ENCODE results near the gene IGF1.

The IGF1 gene

DNA sequence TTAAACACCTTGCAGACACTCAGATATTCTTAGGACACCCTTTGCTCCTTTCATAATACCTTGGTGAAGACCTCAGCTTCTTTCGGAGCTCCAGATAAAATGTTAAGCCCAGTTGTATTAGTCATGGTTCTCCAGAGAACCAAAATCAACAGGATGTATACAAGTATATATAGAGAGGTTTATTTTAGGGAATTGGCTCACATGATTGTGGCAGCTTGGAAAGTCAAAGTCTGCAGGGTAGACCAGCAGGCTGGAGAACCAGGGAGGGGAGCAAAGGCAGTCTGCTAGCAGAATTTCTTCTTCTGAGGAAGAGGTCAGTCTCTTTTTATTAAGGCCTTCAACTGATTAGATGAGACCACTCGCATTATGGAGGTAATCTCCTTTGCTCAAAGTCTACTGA is 6.9 kb upstream of the IGF1 start:
- DNase-seq = no peak

DNA sequence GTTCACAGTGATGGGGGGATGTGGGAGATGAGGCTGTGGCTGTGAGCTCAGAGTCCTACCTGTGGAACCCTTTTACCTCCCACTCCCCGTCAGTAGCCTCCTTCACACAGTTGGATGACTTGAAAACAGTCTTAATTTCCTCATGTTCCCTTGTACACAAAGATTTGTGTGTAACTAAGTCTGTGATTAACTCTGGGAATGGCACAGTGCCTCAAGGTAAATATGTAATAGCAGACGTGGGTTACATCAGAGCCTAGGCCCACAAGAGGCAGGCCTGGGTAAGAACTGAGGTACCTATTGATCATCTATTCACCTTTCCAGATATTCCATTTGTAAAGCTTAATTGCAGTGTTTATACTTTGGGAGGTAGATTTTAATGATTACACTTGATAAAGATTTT is 5.8 kb upstream of the IGF1 start:
- no peak for DNase-seq

DNA sequence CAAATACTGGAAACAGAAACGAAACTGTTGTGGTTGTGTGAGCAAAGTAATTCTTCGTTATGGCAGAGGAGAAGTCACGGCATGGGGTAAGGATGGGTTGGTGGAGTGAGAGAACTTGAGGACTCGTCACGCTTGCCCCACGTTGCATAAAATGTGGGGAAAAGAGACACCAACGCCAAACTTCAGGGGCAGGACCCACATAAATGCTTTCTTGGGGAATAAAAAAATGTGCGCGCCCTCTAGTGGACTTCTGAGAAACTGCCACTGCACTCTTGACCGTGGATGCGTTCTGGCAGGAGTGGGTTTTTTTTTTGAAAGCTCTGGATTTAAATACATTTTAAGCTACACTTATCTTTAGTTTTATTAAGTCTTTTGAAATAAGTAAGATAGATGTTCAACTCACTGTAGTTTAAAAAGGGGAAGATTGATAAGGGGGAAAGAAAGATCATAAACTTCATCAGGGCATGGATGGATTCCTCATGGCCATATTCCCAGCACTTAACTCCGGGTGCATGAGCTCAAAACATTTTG is 4.1 kb upstream of the IGF1 start:
- DNase-seq = peak; percentile 21

DNA sequence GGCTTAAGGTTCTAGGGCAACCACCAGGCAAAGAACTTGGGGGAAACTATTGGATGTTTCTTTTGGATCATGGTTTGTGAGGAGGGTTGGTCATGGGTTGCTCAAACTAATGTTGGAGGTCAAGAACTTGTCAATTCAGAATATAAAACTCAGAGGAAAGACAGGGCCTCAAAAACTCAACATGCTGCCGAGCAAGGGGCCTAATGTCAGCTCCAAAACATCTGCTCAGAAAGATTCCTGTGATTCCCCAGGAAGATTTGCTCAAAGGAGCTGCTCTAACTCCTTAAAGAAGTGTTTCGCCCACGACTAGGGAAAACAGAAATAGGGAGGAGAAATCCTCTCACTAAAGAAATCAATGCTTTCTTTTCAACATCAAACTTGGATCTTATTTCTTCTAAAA is 3.7 kb upstream of the IGF1 start:
- DNase-seq = no peak

DNA sequence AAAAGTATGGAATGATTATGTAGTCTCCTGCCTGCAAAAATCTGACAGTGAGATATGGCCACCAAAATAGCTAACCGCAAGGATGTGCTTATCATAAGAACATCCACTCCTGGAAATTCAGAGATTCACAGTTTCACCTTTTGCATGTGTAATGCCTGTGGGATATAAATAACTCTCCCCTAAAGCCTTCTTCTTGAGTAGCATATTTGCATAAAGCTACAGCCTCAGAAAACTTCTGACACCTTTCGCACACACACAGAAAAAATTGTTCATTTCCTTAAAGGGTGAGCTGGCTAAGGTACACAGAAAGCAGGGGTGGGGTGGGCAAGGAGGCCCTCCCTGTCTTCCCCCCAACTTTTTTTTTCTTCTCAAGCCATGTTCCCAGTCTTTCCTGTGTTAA is 3.1 kb upstream of the IGF1 start:
- DNase-seq = no peak

DNA sequence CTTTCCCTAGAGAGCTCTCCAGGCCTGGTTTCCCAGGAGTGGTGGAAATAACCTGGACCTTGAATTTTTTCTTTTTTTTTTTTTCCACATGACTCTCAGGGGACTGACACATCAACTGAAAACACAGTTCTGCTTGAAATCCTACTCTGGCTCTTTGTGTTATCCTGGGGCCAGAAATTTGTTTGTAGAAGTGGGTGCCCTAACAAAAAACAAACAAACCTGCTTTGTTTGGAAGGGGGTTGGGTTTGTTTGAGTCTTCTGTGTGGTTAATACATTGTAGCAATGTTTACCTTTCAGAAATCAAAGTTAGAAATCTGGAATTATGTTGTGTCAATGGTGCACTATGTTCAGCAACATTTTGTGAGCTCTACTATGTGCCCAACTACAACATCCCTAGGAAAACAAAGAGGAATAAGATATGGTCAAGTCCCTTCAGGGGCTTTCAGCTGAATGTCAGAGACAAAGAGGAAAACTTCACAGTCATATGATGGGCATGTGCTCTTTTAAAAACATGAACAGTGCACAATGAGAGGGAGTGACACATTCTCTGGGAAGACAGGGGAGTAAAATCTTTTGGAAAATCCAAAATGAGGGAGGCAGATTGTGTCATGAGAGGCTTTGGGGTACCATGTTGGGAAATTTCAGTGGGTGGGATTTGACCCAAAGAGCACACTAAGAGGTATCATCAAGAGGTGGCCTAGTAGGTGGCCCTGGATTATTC is 1.5 kb upstream of the IGF1 start:
- DNase-seq = no peak

DNA sequence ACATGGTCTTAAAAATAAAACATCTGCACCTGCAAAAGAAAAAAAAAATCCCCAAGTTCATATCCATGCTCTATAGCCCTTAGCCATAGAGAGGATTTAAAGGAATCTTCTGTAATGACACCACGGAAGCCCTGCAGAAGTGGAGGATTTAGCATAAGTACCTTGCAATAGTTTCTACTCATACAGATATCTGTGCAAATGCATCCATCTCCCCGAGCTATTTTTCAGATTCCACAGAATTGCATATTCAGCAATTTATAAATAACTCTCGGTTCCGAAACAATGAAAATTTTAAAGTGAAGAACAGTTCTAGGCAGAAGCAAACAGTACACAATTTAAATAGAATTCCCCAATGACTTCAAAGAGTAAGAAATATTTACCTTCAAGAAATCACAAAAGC is 424 bp downstream of the IGF1 start:
- DNase-seq = no peak

DNA sequence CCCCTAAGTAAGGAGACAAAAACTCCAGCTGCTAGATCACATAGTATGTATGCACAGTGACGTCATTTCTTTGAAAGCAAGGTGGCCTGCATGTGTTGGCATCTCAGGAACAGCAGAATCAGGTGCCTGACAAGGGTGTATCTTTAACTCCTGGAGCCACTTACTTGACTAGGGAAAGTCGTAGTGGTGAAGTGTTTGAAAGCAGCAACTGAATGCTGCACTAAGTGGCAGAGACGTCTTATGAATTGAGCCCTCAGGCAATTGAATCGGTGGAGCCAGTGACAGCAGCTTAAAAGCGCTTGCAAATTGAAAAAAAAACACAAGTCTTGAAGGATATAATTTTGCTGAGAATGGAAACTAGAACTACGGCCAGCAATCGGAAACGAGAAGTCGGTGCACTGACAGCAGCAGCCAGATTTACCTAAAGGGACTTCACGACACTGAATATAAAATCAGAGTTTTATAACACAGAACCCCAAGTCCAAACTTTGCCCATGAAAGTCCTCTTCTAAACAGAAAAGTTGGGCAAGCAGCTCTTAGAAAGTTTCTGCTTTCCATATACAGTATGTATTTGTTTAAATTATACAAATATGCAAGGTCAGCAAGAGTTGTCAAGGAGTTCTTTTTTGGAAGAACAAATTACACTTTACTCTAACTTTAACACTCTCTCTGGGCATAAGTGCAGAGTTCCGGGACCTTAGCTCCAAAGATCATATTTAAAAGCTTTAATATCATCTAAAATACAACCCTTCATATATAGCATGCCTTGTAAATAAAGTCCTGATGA is 1.1 kb downstream of the IGF1 start:
- DNase-seq = no peak

DNA sequence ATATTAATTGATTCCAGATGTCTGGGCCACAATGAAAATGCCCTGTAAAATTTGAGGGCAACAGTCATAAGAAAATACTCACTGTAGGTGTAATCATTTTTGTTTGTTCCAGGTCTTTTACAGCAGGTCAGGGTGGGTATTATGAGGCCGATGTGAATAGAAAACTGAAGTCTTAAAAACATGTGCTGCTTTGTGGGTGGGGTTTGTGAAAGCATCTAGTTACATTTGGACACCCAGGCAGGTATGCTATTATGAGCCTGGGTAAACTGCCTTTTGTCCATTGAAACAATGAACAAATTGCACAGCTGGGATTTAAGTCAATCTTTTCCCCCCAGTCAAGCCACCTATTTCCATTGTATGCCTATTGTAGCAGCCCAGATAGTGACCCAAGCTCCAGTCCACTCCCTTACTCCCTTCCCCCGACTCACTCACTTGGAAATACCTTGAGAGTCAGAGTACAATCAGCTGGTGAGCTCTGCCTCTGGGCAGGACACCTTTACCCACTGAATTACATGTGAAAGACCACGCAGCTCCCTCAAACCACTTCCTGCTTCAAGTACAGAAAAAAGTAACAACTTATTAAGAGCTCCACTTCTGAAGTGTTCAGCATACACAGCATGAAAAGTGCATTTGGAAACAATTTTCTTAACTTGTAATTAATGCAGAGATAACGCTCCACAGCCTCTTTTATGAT is 1.8 kb downstream of the IGF1 start:
- no peak for DNase-seq

DNA sequence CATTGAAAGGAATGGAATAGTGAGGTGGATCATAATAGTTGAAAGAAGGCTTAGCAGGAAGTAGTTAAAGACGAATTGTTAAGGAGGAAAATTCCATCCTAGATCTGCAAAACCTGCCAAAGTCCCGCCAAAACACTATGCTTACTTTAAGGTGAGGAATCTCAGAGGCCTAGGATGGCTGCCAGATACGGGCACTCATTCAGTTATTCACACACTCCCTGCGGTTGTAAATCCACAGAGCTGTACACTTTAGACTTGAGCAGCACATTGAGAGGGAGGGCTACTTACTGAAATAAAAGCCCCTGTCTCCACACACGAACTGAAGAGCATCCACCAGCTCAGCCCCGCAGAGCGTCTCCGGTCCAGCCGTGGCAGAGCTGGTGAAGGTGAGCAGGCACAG is 5.0 kb downstream of the IGF1 start:
- DNase-seq = no peak

DNA sequence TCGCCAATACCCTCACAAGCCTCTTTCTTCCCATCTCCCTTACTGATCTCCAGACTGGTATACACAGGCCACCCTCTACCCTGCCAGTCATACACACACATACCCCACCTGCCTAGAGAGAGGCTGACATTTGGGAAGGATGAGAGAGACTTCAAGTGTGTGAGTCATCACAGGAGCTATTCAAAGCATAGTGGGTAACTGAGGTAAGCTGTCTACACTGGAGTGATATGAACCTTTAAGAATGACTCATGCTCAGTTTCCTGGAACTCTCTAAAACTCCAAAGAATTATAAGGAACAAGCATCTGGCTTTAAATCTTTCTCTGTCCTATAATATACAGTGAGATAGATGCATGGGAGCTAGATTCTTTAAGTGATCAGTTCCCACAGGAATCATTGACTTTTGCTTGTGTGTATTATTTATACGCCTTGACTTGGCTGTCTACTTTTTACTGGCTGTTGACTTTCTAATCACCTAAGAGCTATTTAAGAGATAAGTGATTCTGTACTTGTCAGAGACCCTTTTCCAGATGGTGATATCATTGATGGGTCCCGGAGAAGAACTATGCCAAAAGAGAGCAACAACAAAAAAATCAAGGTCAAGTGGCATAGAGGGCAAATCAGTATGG is 5.8 kb downstream of the IGF1 start:
- DNase-seq = no peak

DNA sequence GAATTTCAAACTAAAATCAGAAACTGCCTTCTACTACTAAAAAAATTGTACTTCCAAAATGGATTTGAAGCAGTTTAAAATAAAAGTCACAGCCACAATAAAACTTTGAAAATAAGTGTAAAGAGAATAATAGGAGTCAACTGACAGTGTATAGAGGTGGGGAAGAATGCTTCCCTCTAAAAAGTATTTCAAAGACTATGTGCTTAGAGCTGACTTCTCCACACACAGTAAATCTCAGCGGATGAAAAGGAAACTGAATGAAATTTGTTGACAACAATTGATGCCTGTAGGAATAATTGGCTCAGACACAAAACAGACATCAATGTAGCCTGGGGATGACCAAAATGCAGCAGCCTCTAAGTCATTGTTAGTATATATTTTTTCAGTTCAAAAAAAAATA is 7.9 kb downstream of the IGF1 start:
- DNase-seq = no peak

DNA sequence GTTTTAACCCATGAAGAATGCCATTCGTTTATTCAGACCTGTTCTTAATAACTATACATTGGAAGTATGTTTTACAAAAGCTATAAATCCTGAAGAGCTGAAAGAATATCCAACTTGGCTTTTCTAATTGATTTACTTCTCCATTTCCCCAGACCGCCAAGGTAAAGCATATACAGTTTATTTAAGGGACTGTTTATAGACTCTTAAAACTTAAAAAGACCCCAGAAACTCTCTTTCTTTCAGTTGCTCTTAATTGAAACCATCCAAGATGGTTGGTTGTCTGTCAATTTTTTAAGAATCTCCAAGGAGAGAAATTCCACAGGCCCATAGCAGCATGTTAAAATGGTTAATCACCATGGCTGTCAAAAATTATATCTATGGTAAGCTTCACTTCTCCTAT is 8.8 kb downstream of the IGF1 start:
- DNase-seq = no peak

DNA sequence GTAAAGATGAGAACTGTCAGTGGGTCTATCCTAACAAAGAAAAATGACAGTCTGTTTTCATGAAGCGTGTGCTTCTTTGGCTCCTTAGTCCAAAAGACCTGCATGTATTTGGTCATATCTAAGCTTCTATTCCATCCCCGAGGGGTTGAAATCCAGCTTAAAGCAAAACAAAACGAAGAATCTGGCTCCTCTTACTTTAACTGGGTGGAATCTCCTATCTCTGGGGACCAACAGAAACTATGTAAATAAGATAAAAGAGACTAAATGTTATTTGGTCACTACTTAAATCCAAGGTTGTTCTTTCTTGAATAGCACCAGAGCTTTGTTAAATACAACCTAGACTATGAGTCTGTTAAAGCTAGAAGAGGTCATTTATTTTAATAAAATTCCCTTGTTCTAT is 9.4 kb downstream of the IGF1 start:
- no peak for DNase-seq

DNA sequence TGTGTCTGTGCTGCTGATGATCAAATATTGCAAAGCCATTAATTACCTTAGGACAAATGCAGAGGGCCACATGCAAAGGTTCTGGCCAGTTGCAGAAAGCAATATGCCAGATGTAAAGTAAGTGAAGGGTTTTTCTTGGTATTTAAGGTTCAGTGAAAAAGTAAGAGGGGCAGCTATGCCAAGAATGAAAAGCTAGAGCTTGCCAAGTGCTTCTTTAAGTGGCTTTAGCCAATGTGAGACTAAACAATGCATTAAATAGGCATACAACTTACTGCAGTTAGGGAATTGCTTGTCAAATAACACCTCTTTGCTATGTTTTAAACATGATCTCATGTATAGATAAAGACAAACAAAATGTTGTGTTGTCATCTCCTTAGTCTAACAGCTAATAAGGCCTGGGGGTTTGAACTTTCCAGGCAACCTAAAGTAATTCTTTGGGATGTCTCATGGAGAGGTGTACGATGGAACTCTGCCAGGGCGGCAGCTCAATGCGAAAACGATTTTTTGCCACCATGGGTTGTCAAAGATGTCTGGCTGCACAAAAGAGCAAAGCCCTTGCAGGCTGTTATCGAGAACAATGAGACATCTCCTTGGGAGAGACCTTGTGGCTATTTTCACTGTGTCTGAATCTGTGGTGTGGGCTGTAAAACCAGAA is 12.0 kb downstream of the IGF1 start:
- DNase-seq = no peak

DNA sequence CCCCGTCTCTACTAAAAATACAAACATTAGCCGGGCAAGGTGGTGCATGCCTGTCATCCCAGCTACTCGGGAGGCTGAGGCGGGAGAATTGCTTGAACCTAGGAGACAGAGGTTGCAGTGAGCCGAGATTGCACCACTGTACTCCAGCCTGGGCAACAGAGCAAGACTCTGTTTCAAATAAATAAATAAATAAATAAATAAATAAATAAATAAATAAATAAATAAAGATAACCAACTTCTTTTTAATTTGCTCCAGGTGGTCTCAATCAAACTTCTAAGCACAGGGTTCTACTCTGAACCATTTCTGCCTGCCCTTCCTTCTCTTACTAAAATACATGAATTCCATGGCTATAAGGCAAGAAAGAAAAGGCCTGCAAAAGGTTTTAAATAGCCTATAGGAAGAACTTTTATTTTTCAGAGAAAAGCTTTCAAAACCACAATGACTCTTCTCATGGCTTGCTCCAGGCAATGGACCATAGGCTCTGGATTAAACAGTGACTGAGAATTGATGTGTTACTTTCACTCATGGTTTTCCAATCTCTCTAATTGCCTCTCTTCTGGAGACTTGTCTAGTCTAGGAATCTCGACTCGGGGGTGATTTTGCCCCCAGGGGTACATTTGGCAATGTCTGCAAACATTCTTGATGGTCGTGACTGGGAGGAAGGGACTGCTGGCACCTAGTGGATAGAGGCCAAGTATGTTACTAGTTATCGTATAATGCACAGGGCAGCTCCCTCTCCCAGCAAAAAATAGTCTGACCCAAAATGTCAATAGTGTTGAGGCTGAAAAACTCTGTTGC is 14.4 kb downstream of the IGF1 start:
- DNase-seq = no peak

DNA sequence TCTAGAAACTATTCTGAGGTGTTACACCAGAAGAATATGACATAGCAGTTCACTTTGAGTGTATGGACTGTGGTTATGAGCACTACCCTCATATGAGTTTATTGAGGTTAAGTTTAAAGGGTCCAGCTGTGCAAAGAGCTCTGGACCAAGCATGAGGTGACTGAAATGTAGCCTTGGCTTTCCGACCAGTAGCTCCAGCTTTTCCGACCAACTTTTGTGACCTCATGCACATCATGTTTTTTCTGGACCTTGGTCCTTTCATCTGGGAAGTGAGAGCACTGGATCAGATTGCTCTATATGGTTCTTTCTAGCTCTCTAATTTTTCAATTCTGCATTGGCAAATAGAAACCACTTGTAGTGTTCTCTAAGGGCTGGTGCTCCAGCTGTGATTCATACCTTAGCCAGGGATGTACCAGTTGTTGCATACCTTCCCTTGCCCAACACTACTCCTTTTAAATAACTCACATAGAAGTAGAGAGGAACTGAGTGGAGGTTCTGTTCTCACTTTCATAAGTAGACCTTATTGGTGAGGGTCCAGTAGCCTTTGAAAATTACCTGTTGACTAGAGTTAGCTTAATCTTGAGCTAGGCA is 16.6 kb downstream of the IGF1 start:
- DNase-seq = no peak

DNA sequence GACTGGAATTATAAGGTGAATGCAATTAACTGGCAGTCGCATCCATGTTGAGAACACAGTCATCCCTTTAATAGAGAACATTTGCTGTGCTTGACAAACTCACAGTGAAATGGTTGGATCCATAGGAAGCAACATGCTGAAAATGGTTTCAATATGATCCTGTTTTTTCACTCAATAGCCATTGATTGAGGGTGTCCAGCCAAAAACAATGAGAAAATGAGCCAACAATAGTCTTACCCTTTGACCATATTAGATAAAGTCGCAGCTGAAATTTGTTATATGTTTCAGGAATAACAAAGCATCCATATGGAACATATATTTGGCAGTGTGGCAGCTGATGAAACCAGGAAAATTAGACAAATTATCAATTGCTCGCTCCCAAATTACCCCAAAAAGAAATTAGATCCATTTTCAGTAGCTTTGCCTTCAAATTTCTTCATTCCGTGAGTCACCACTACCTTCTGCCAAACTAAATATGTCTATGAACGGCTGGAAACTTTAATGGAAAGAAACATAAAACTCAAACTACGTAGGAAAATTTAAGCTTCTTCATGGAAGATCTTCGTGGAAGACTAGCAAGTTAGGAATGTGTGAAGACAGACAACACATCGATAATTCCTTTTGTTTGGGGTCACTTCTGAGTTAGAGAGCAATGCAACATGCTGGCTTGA is 17.4 kb downstream of the IGF1 start:
- DNase-seq = no peak

DNA sequence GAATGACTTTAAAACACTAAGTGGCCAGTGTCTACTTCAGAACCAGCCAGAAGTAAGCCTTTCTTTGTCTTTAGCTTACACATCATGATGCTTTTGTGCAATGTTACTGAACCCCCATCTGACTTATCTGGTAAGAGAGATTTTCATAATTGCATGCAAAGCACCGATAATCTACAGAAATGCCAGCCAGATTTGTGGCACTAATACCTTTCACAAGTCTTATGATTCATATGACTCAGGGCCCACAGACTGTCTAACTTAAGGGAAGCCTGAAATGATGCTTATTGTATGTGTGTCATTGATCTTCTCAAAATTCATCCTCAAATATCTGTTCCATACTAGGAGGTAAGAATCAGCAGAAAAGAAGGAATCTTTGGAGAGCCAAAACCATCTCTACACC is 18.0 kb downstream of the IGF1 start:
- no peak for DNase-seq

DNA sequence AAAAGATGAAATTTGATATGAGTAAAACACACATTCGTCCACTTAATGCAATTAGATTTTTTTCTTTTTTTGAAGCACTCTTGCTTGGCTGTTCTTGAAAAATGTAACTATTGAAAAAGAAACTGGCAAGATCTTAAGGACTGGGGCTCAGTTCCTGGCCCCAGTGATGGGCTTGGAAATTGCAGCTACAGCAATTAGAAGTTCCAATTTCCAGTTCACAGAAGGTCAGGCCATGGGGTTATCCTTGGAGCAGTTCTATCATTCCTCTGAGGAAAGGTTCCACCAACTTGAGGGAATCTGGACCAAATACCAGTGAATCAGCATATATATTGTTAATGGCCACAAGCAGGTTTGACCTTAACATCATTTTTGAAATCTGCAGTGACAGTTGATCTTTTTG is 18.9 kb downstream of the IGF1 start:
- DNase-seq = no peak

DNA sequence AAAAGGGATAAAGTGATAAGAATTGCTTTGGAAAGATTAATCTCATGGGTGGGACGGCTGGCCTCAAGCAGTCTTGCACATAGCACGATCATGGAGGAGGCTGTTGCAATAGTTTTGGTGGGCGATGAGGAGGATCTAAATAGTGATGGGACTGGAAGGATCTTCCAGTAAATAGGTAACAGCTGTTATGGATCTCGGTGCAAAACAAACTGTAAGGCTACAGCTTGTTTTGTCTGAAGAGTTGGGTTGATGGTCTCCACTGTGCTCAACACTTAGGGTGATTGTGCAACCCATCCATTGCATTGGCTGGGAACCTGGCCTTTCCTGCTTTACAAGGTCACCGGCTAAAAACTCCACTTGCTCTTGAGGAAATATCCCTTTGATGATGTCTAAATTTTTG is 21.0 kb downstream of the IGF1 start:
- DNase-seq = no peak

Data from HCEC 1CT (cell line).